Smooth muscle cell (in vitro differentiated cells): ENCODE measurements around the gene GATAD2A. TPM values are rescaled to one million over a fixed set of nuclear protein-coding genes. Genes with fewer than 3 reads are reported as not detected.

ENCODE experiments used
- DNase-seq: peaks from one replicate; lab custom pipeline; 2025; ENCODE audit not compliant: unreplicated experiment; lab: John Stamatoyannopoulos, UW
- H2AFZ ChIP-seq: fragments of 200-600 bp; sonication (generic); 2 replicates; pipeline ENCODE4 v1.6.0; 2016; ENCODE audit warnings: antibody characterized with exemption, low read depth, mild to moderate bottlenecking
- H3F3A ChIP-seq: fragments of 200-600 bp; sonication (generic); 2 replicates; pipeline ENCODE4 v1.6.0; 2017; ENCODE audit warnings: antibody characterized with exemption, low read depth
- H3K27ac ChIP-seq: fragments of 200-600 bp; sonication (generic); 2 replicates; pipeline ENCODE4 v1.5.1; 2016; ENCODE audit warnings: low read depth, mild to moderate bottlenecking
- H3K27me3 ChIP-seq: fragments of 200-600 bp; sonication (generic); 2 replicates; pipeline ENCODE4 v1.6.1; 2016; ENCODE audit warnings: low read depth, mild to moderate bottlenecking
- H3K36me3 ChIP-seq: fragments of 200-600 bp; sonication (generic); 2 replicates; pipeline ENCODE4 v1.5.1; 2016; ENCODE audit warnings: low read depth
- H3K4me1 ChIP-seq: fragments of 200-600 bp; sonication (generic); 2 replicates; pipeline ENCODE4 v1.5.1; 2016; ENCODE audit warnings: low read depth
- H3K4me2 ChIP-seq: fragments of 200-600 bp; sonication (generic); 2 replicates; pipeline ENCODE4 v1.6.0; 2016; ENCODE audit warnings: mild to moderate bottlenecking
- H3K4me3 ChIP-seq: fragments of 200-600 bp; sonication (generic); 2 replicates; pipeline ENCODE4 v1.5.1; 2016; ENCODE audit warnings: mild to moderate bottlenecking
- H3K79me2 ChIP-seq: fragments of 200-600 bp; sonication (generic); 2 replicates; pipeline ENCODE4 v1.6.0; 2016; ENCODE audit warnings: low read depth, mild to moderate bottlenecking
- H3K9ac ChIP-seq: fragments of 200-600 bp; sonication (generic); 2 replicates; pipeline ENCODE4 v1.6.0; 2016; ENCODE audit warnings: low read depth
- H3K9me3 ChIP-seq: fragments of 200-600 bp; sonication (generic); replicated peaks from 2 replicates; pipeline ENCODE4 v1.5.1; 2016; ENCODE audit warnings: low read depth
- H4K20me1 ChIP-seq: fragments of 200-600 bp; sonication (generic); 2 replicates; pipeline ENCODE4 v1.6.0; 2016; ENCODE audit warnings: low read depth
- CTCF ChIP-seq: fragments of 200-600 bp; sonication (generic); IDR thresholded peaks from 2 replicates; pipeline ENCODE4 v1.5.1; 2017; ENCODE audit warnings: borderline replicate concordance, mild to moderate bottlenecking, antibody characterized with exemption; ENCODE audit not compliant: insufficient read depth, poor library complexity, severe bottlenecking
- WGBS: methylation state at CpG from one replicate; pipeline ENCODE4 v1.1.7; 2016; ENCODE audit warnings: low lambda C conversion rate; 5-methylcytosine and 5-hydroxymethylcytosine counted together
- polyA plus RNA-seq: library from polyadenylated mRNA; unstranded; fragments of >200 nt; fragmentation: Nextera tagmentation; extraction: Ambion mirVana; gene quantifications from 2 replicates; pipeline ENCODE4 v1.2.1, GENCODE V29; 2016
- total RNA-seq: library from RNA; depleted of rRNA; stranded (reverse); fragments of >200 nt; gene quantifications from 2 replicates; pipeline ENCODE4 v1.2.3, GENCODE V29; 2014

The GATAD2A gene
- total and polyA plus RNA-seq, 2 experiments from 2014 or later: 26.8 to 27.0 TPM

GRCh38 chr19:19535311-19536191, 130.1 kb downstream of the GATAD2A start:
- Histone ChIP-seq H3K27me3 (no peaks in the 10 kb centered on the region), H2AFZ (no peak overlapping the region), H3K79me2 (no peaks in the 10 kb centered on the region), H3K9me3 (no peaks in the 10 kb centered on the region), H3K36me3 (no peaks in the 10 kb centered on the region), H4K20me1 (no peaks in the 10 kb centered on the region), H3K9ac (no peak overlapping the region), H3K27ac (no peak overlapping the region), H3K4me3 (no peak overlapping the region), H3K4me2 (no peak overlapping the region), H3F3A (no peaks in the 10 kb centered on the region), H3K4me1 (peaks cover 4% of the 10 kb centered on the region)
- no peak for TF ChIP-seq CTCF
- WGBS: 97% methylated on average over 34 of the region's 34 CpGs
- no peak for DNase-seq

- no peak for DNase-seq
- H3K4me3 ChIP-seq: peak overlapping the region; percentile 53
- no peaks in the 10 kb centered on the region for H3K27me3 ChIP-seq
- TF ChIP-seq CTCF: no peak
- no peaks in the 10 kb centered on the region for H3K36me3 ChIP-seq
- H3K9ac ChIP-seq: no peak overlapping the region
- no peak overlapping the region for H2AFZ ChIP-seq
- no peak overlapping the region for H3K27ac ChIP-seq
- H3K79me2 ChIP-seq: no peaks in the 10 kb centered on the region
- WGBS: 84% methylated on average over 49 of the region's 59 CpGs
- H3K9me3 ChIP-seq: no peaks in the 10 kb centered on the region
- peaks cover 4% of the 10 kb centered on the region for H3K4me1 ChIP-seq
- H3F3A ChIP-seq: no peaks in the 10 kb centered on the region
- peak overlapping the region; percentile 98 for H3K4me2 ChIP-seq
- H4K20me1 ChIP-seq: no peaks in the 10 kb centered on the region
Observed at GRCh38 chr19:19537075-19538048, 131.9 kb downstream of the GATAD2A start.

GRCh38 chr19:19538061-19538784, 132.7 kb downstream of the GATAD2A start, which contains the start of gene CILP2:
Gene CILP2 (plus strand): TSS chr19:19538265. CDS start chr19:19538350, 85 bp downstream.
- H2AFZ ChIP-seq: no peak within 1 kb of the TSS
- H3K79me2 ChIP-seq: no peaks in the 10 kb centered on the region
- no peaks in the 10 kb centered on the region for H3F3A ChIP-seq
- no peaks in the 10 kb centered on the region for H4K20me1 ChIP-seq
- no peak within 1 kb of the TSS for H3K9ac ChIP-seq
- peak within 1 kb of the TSS; percentile 15 for H3K27ac ChIP-seq
- no peaks in the 10 kb centered on the region for H3K9me3 ChIP-seq
- DNase-seq: peak; percentile 39
- H3K4me3 ChIP-seq: peak within 1 kb of the TSS; percentile 53
- no peak for TF ChIP-seq CTCF
- peak within 1 kb of the TSS; percentile 98 for H3K4me2 ChIP-seq
- H3K36me3 ChIP-seq: no peaks in the 10 kb centered on the region
- no peaks in the 10 kb centered on the region for H3K27me3 ChIP-seq
- 8% methylated on average over 47 of the region's 56 CpGs for WGBS
- H3K4me1 ChIP-seq: peaks cover 4% of the 10 kb centered on the region
